Measurements from ENCODE around the gene SCLY.
A peak's percentile ranks its signal among the peaks of the same experiment; 100 is the strongest.

SCLY gene

DNA sequence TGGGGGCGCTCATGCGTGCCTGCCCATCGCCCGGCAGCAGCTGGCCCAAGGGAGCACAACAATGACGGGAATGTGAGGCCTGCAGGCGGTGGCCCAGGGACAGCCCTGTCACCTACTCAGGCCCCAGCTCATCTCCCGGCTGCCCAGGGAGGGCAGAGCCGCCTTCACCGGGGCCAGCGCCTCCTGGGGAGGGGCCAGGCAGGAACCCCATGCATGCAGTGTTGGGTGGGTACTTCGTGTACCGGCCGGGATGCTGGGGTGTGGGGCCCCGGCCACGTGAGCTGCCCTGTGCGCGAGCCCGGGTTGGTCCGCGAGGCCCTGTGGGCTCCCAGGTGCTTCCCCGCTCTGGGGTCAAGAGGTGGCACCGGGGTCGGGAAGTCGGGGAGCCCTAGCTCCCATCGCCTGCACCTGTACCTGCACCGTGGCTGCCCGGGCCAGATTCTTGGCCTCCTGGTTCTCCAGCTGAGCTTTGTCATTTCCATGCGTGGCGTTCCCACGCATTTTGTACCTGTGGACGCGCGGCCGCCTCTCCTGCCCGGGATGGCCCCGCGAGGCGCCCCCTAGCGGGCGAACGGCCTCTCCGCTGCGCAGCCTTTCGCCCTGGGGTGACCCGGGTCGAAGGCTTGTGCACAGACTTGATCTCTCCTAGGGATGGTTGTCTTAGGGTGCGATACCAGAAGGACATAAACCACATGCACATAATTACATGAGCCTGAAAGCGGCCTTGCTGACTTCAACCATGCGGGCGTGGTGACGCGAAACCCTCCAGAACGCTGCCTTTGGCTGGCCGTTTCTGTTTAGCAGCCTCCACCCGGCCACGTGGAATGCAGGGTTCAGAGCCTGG, 78.6 kb downstream of the SCLY start:
- peak; percentile 67 for DNase-seq (ENCODE audit: low spot score)
- in situ Hi-C loops (cut with MboI; ENCODE audit: low pct_unique_long_range_greater_than_20kb, low sequenced_read_pairs, unreplicated experiment) = no loop called here
- TF ChIP-seq, protein P1, sequence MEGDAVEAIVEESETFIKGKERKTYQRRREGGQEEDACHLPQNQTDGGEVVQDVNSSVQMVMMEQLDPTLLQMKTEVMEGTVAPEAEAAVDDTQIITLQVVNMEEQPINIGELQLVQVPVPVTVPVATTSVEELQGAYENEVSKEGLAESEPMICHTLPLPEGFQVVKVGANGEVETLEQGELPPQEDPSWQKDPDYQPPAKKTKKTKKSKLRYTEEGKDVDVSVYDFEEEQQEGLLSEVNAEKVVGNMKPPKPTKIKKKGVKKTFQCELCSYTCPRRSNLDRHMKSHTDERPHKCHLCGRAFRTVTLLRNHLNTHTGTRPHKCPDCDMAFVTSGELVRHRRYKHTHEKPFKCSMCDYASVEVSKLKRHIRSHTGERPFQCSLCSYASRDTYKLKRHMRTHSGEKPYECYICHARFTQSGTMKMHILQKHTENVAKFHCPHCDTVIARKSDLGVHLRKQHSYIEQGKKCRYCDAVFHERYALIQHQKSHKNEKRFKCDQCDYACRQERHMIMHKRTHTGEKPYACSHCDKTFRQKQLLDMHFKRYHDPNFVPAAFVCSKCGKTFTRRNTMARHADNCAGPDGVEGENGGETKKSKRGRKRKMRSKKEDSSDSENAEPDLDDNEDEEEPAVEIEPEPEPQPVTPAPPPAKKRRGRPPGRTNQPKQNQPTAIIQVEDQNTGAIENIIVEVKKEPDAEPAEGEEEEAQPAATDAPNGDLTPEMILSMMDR (IDR thresholded peaks at IDR 0.05; ENCODE audit: extremely low read depth, insufficient read depth, missing control alignments) = peak; percentile 72

DNA sequence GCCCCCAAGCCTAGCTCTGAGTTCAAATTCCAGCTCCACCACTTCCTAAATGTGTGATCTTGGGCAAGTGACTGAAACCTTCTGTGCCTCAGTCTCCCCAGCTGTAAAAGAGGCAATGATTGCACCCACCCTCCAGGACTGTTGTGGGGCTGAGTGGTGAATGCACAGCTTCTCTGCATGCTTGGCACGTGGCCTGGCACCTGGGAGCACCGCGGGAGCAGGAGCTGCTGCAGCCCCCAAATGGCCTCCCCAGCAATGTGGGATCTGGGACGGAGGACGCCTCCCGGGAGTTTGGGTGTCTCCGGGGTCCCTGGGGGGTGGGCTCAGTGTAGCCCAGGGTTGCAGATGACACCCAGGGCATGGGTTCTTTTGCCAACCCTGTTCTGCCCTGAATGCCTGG, 79.2 kb downstream of the SCLY start:
- in situ Hi-C loops (cut with MboI; ENCODE audit: low pct_unique_long_range_greater_than_20kb, low sequenced_read_pairs, unreplicated experiment) = no loop called here
- TF ChIP-seq, protein P1 (IDR thresholded peaks at IDR 0.05; ENCODE audit: extremely low read depth, insufficient read depth, missing control alignments) = no peak
- no peak for DNase-seq (ENCODE audit: low spot score)

DNA sequence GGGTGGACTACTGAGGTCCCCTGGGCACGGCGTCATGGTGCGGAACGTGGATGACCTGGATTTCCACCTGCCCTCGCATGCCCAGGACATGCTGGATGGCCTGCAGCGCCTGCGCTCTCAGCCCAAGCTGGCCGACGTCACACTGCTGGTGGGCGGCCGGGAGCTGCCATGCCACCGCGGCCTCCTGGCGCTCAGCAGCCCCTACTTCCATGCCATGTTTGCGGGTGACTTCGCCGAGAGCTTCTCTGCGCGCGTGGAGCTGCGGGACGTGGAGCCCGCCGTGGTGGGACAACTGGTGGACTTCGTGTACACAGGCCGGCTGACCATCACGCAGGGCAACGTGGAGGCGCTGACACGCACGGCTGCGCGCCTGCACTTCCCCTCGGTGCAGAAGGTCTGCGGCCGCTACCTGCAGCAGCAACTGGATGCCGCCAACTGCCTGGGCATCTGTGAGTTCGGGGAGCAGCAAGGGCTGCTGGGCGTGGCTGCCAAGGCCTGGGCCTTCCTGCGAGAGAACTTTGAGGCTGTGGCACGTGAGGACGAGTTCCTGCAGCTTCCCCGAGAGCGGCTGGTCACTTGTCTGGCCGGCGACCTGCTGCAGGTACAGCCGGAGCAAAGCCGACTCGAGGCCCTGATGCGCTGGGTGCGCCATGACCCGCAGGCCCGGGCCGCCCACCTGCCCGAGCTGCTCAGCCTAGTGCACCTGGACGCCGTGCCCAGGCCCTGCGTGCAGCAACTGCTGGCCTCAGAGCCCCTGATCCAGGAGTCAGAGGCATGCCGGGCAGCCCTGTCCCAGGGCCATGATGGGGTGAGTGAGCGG, 80.1 kb downstream of the SCLY start:
- TF ChIP-seq, protein P1 (IDR thresholded peaks at IDR 0.05; ENCODE audit: extremely low read depth, insufficient read depth, missing control alignments) = no peak
- no peak for DNase-seq (ENCODE audit: low spot score)
- in situ Hi-C loops (cut with MboI; ENCODE audit: low pct_unique_long_range_greater_than_20kb, low sequenced_read_pairs, unreplicated experiment) = no loop called here

DNA sequence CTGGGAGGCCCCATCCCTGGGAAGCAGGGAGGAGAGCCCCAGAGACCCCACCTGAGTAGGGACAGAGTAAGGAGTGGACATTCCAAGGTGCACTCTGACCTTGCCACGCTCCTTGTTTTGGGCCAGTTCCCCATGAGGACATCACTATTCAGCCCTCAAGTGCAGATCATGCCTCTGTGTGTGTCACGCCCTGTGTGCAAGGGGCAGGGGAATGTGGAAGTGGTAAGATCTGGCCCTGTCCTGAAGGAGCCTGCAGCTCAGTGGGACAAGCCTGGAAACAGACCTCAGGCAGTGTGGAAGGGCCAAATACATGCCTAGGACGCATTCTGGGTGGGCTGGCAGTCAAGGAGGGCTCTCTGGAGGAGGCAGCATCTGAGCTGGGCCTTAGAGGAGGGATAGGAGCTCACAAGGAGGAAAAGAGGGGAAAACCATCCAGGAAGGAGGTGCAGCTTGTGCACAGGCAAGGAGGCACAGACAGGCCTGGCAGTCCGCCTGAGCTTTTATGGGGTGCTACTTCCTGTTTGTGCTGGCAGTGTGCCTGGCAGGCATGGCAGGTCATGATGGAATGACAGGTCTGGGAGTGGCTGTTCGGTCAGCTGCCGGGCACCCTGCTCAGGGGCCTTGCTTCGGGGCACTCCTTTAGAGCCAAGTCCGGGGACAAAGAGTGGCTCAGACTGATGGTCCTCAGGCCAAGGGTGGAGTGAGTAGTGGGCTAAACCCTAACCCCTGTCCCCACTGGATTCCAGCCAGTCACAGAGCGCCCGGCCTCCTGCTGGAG, 80.9 kb downstream of the SCLY start:
- in situ Hi-C loops (cut with MboI; ENCODE audit: low pct_unique_long_range_greater_than_20kb, low sequenced_read_pairs, unreplicated experiment) = no loop called here
- TF ChIP-seq, protein P1 (IDR thresholded peaks at IDR 0.05; ENCODE audit: extremely low read depth, insufficient read depth, missing control alignments) = no peak
- no peak for DNase-seq (ENCODE audit: low spot score)

DNA sequence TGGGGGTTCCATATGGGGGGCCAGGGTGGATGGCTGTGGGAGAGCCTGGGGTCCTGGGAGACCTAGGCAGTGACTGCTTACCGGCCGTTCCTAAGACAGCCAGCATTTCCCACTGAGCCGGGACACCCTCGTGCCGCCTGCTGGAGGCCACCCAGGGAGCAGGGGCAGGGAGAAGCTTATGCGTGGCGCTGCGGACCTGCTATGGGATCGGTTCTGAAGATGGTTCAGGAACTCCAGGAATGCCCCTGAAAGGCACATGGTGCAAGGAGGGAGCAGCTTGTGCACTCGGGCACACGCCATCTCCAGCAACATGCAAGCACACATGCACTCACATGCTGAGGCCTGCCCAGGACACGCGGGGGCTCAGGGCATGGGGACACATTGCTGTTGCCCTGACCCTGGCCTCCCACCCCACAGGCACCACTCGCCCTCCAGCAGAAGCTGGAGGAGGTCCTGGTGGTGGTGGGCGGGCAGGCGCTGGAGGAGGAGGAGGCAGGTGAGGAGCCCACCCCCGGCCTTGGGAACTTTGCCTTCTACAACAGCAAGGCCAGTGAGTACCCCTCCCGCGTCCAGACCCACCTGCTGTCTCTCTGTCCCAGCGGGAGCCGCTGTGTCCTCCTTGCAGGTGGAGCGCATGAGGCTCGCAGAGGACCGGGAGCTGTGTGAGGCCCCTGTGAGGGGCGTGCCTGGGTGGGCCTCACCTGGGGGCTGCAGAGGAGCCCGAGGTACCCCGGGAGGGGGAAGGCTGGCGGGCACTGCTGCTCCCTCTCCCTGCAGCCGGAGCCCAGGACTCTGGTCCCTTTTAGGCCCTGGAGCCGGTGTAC, 81.8 kb downstream of the SCLY start:
- DNase-seq (ENCODE audit: low spot score) = no peak
- TF ChIP-seq, protein P1 (IDR thresholded peaks at IDR 0.05; ENCODE audit: extremely low read depth, insufficient read depth, missing control alignments) = no peak
- in situ Hi-C loops (cut with MboI; ENCODE audit: low pct_unique_long_range_greater_than_20kb, low sequenced_read_pairs, unreplicated experiment) = no loop called here
